CD4-positive, alpha-beta T cell treated with Interleukin-15 for 1 hour (primary cell): Measurements from ENCODE around the gene CD177.
"Not testable (repeated sequence)": the region's sequence is repeated elsewhere in the genome, so short reads cannot be mapped to it uniquely, and the experiment has no call there.

Experiments
- DNase-seq: peaks from one replicate; pipeline ENCODE4 v3.0.0-alpha.2; 2020

CD177 gene, protein sequence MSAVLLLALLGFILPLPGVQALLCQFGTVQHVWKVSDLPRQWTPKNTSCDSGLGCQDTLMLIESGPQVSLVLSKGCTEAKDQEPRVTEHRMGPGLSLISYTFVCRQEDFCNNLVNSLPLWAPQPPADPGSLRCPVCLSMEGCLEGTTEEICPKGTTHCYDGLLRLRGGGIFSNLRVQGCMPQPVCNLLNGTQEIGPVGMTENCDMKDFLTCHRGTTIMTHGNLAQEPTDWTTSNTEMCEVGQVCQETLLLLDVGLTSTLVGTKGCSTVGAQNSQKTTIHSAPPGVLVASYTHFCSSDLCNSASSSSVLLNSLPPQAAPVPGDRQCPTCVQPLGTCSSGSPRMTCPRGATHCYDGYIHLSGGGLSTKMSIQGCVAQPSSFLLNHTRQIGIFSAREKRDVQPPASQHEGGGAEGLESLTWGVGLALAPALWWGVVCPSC

DNA sequence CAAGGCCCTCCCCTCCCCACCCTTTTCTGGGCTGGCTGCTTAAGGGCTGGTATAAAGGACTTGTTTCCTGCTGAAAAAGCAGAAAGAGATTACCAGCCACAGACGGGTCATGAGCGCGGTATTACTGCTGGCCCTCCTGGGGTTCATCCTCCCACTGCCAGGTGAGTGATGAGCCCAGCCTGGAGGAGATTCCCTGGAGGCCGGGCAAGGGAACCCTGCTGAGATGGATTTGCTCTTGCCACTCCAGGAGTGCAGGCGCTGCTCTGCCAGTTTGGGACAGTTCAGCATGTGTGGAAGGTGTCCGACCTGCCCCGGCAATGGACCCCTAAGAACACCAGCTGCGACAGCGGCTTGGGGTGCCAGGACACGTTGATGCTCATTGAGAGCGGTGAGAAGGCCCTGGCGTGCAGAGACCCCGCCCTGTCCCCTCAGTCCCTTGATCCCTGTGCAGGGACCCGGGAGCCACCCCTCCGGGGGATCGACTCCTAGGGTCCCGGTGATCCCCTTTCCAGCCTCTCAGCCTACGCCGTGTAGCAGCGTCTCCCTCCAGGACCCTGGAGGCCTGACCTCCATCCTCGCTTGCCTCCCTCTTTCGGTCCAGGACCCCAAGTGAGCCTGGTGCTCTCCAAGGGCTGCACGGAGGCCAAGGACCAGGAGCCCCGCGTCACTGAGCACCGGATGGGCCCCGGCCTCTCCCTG, at the start of gene CD177:
TSS of gene CD177 (plus strand) at position 81 of the 699 bp plus-strand sequence. CDS start at position 110, 29 bp downstream.
- DNase-seq = no peak

DNA sequence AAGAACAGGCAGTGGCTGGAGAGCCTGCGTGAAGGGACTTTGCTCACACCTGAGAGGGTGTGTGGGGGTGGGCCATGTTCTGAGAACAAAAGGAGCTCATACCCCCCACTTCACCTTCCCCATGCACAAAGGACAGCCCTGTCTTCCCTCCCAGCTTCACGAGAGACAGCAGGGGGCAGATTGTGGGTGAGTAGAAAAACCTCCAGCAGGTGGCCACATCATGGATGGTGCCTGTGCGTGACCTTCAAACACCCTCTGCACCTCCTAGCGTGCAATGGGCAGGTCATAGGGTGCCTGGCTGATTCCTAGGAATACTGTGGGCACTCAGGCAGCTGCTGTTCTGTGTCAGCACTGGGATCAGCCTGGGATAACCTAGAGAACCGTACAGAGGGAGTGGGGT, 47.8 kb upstream of the CD177 start:
- no peak for DNase-seq

DNA sequence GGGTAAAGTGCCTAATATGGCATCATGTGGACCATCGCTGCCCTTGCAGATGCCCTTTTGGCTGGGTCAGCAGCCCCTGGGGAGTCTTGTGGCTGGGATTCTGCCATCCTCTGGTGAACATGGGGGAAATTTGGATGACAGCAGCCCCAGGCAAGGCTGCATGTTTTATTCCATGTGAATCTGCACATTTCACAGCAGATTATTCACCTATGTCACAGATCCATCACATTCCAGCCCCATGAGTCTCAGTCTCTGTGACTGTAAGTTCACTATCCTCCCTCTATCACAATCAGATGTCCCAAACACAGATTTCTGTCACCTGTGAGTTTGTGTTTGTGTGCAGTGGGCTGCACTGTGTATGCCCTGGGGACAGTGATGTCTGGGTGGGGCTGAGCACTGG, 47.4 kb upstream of the CD177 start:
- no peak for DNase-seq

DNA sequence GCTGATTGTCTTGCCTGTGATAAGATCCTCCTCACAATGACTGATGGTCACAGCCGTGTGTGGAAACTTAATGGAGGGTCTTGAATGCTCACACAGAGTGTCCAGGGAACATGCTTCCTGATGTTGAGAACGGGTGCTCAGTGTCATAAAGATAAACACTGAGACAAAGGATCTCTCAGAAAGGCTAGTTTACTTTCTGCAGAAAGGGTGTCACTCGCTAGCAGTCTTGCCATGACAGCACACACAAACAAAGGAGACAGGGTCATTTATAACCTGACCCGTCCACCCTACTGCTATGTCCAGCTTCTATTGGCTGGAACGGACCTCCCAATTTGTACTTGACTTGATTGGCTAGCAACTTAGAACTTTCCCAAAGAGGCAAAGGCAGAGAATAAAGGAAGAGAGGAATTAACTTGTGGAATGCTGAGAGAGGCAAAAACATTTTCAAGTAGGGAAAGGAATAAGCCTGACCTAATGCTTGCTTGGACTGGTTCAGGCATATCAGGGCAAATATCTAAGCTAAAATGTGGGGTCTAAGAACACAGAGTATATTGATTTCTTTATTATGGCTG, 45.2 kb upstream of the CD177 start:
- no peak for DNase-seq

DNA sequence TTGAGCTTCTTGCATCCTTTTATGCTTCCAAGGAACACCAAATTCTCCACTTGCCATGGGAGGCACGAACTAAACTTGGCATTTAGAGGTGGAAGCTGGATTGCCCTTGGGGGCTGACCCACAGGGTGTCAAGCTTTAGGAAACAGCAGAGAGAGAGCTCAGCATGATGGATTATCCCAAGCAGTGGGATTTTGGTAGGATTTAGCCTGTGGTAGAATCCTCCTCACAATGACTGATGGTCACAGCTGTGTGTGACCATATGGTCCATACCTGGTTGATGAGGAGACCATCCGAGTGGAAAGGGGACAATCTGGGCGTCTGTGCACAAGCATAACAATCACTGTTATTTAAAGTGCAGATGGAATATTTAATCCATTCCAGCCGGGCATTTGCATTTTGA, 44.0 kb upstream of the CD177 start:
- DNase-seq = no peak

DNA sequence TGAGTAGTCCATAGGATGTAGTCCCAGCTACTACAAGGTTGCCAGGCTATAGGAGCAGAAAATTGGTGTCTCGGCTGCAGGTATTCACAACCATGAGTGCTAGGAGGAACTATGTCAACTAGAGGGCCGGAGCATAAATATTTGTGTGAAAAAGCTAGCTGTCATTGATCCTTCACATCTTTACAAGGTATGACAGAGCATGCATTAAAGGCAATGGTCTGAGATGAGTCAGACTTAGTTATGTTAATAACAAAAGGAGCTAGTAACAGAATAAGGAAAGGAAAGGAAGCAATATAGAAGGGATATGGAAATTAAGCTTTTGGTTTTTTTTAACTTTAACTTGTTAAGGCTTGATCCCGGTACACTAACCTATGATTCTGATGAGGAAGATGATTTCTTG, 43.3 kb upstream of the CD177 start:
- DNase-seq = no peak

DNA sequence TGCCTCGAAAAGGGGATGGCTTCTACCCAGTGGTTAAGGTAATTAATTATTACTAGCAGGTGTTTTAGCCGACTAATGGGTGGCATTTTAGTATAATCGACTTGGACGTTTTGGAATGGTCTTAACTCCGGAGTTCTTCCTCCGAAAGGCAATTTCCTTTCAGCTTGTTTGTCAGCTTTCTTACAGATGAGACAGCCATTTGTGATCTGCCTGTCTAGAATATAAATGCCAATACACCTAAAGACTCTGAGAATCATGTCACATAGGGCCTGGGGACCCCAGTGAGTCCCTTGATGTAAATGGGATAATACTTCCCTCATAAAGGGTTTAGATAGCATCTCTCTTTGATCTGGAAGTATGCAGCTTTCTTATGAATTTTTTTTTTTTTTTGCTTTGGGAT, 42.2 kb upstream of the CD177 start:
- no peak for DNase-seq

DNA sequence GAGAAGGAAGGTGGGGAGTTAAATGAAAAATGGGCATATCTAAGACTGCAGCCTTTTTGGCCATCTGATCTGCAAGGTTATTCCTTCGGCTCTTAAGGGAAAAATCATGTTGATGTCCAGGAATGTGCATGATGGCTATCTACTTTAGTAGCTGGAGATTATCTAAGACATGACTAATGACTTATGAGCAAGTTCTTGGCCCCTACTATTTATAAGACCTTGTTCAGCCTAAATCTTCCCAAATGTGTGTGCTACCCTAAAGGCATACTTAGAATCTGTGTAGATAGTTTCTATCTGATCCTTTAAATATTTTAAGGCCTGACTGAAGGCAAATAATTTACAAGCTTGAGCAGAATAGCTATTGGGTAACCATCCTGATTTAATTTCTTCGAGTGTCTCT, 41.8 kb upstream of the CD177 start:
- no peak for DNase-seq

DNA sequence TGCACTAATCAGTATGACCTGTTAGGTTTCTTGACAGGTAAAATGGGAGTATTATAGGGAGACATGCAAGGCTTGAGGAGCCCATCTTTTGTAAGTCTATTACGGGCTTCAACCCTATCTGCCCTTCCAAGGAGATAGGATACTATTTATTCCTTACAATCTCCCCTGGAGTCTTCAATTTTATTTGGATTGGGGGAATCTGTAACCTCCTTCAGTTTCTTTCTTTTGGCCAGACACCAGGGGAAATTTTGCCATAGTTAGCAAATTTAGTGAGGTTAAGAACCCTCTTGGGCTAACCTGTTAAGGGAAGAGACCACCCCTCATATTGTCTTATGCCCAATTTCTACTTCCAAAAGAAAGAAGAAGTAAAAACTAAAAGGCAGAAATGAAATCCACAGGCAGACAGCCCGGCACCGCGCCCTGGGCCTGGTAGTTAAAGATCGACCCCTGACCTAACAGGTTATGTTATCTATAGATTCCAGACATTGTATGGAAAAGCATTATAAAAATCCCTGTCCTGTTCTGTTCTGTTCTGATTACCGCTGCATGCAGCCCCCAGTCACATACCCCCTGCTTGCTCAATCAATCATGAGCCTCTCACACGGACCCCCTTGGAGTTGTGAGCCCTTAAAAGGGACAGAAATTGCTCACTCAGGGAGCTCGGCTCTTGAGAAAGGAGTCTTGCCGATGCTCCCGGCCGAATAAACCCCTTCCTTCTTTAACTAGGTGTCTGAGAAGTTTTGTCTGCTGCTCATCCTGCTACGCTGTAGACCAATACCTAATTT, 39.6 kb upstream of the CD177 start:
- DNase-seq = no peak

DNA sequence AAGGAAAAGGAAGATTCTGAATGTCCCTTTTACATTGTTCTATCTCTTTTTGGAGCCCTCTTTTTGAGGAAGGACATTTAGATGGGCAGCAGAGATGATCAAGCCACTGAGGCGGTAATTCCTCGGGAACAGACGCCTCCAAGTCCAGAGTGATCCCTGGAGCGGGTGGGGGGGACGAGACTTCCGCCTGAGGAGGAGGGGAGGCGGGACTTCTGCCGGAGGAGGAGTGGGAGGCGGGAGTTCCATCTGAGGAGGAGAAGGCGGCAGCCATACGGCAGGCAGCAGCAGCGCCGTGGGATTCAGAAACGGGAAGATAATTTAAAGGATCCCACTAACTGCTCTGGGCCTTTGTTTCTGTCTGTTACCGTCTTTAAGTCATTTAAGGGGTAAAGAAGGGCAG, 37.6 kb upstream of the CD177 start:
- DNase-seq = no peak

DNA sequence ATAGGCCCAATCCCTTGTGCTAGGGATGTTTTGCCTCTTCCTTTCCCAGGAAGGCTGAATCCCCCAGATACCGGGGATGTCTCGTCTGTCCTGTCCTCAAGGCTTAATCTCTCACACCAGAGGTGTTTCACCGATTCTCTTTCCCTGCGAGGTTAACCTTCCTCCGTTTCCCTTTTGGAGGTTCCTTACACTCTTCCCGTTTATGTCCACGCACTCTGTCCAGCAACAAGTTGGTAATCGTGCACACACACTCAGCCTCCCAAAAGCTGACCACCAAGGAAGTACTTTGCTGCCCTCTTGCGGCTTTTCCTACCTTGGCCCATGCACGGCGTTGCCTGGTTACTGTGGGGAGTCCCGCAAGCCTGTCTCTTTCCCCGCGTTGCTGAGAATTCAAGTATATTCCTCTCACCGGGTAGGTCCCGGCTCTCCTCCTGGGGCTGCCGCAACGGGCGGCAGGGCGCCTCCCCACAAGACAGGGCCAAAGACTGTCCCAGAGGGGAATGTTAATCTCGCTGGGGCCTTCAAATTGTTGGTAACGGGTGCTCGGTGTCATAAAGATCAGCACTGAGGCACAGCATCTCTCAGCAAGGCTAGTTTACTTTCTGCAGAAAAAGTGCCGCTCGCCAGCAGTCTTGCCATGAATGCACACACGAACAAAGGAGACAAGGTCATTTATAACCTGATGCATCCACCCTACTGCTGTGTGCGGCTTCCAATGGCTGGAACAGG, 36.7 kb upstream of the CD177 start:
- DNase-seq = no peak

DNA sequence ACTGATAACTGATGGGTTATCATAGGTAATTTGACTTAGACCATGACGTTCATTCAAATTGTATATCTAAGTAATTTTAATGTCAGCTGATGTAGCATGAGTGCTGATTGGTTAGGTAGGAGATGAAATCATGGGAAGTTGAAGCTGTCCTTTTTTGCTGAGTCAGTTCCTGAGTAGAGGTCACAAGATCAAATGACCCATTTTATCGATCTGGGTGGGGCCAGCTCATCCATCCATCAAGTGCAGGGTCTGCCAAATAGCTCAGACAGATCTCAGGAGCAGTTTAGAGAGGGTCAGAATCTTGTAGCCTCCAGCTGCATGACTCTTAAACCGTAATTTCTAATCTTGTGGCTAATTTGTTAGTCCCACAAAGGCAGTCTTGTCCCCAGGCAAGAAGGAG, 35.3 kb upstream of the CD177 start:
- no peak for DNase-seq

DNA sequence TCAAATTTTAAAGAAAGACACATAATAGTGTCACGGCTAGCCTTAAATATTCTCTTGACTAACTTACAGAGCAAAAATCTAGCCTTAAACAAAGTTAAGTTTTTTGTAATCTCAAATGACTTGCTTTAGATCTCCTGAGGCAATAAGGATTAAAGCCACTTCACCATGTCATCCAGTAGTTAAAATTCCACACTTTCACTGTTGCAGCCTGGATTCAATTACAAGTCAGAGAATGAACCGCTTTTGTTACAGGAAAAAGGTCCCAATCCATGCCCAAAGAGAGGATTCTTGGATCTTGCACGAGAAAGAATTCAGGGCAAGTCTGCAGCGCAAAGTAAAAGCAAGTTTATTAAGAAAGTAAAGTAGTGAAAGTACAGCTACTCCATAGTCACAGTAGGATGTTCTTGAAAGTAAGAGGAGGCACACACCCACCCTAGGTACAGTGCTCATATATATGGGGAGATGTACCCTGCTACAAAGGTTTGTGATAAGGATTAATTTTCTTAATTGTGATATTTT, 34.6 kb upstream of the CD177 start:
- no peak for DNase-seq

DNA sequence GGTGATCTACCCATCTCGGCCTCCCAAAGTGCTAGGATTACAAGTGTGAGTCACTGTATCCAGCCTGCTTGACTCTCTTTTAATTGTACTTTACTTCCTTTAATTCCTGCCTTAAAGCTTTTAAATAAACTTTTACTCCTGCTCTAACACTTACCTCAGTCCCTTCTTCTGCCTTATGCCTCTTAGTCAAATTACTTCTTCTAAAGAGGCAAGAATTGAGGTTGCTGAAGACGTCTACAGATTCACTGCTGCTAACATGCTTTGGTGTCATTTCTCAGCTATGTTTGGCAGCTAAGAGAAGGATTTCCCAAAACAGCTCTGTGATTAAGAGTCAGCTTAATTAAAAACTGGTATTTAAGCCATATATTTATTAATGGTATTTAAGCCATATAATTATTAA, 32.9 kb upstream of the CD177 start:
- DNase-seq = no peak

DNA sequence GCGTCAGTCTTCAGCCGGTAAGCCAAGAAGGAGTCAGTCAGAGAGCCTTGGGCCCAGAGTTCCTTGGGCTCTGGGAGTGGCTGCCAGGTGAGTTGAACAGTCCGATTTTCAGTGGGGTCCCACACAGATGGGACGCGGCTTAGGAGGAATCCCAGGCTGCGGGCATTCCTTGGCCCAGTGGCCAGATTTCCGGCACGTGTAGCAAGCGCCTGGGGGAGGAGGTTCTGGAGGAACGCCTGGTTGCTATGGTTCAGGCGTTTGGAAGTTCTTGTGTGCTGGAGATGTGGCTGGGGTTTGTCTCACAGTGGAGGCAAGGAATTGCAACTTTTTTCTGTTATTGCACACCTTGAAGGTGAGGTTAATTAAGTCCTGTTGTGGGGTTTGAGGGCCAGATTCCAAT, 26.7 kb upstream of the CD177 start:
- DNase-seq = not testable (repeated sequence)

DNA sequence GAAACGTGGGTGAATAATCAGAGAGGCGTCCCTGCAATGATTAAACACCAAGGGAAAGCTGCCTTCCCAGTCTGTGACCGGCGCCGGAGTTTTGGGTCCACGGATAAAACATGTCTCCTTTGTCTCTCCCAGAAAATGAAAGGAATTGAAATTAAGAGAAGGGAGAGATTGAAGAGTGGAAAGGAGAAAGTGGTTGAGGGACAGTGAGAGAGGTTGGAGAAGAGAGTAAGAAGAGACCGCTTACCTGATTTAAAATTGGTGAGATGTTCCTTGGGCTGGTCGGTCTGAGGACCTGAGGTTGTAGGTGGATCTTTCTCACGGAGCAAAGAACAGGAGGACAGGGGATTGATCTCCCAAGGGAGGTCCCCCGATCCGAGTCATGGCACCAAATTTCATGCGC, 24.9 kb upstream of the CD177 start:
- not testable (repeated sequence) for DNase-seq

DNA sequence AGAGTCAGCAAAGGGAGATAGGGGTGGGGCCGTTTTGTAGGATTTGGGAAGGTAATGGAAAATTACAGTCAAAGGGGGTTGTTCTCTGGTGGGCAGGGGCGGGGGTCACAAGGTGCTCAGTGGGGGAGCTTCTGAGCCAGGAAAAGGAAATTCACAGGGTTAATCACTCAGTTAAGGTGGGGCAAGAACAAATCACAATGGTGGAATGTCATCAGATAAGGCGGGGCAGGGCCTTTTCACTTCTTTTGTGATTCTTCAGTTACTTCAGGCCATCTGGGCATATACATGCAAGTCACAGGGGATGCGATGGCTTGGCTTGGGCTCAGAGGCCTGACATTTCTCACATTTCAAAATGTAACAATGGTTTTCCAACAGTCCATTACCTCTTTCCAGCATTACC, 24.4 kb upstream of the CD177 start:
- DNase-seq = not testable (repeated sequence)

DNA sequence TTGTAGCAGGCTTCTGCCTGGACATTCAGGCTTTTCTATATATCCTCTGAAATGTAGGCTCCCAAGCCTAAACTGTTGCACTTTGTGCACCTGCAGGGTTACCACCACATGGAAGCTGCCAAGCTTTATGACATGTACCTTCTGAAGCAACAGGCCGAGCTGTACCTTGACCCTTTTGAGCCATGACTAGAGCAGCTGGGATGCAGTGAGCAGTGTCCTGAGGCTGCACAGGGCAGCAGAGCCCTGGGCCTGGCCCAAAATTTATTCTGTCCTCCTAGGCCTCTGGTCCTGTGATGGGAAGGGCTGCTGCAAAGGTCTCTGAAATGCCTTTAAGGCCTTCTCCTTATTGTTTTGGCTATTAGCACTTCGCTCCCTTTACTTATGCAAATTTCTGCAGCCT, 23.5 kb upstream of the CD177 start:
- DNase-seq = no peak

DNA sequence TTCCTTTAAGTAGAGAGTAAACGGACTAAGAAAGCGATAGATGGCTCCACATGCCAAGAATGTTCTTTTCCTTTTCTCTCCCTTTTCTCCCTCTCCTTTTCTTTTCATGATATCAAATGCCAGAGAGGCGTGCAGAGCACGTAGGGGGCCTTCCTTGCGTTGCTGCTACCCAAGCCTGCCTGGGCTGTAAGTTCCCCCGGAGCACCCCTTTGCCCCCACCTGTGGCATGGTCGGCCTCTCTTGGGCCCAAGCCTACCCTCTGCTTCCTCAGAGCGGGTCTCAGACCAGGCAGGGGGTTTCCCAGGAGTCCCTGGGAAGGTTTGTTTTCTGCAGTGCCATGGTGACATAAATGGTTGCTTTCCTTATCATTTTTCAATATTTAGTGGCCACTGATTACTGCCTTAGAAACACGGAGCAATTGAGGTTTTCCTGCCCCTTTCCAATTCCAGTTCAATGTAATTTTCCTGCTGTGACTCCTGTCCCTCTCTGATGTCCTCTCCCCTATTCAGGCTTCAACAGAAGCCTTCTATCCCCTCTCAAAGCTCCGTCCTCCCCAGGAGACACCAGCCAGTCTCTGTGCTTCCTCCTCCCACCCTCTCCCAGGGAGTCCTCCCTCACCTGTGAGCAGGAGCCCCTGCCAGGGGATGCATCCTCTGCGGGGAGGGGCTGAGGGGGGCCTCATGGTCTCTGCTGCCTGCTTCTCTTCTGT, 22.6 kb upstream of the CD177 start:
- no peak for DNase-seq

DNA sequence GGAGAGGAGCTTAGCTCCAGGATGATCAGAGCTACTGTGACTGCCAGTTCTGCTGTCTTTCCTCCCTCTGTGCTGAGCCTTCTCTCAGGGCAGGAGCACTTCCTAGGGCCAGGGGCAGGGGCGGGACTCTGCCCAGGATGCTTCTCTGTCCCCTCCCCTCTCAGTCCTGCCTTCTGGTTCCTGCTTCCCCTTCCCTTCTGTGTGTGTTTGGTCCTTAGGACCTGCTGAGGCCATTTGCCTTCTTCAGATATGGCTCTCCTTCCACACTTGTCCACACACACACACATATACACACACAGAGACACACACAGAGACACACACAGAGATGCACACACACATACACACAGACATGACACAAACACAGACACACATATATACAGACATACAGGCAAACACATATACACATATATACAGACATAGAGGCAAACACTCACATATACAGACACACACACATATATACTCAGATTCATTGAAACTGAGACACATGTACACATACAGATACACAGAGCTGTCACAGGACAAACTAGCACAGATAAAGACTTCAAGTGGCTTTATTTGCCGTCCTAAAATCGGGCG, 22.0 kb upstream of the CD177 start:
- DNase-seq = no peak
